ENCODE measurements around the gene APELA.
"Not testable (repeated sequence)": the region's sequence is repeated elsewhere in the genome, so short reads cannot be mapped to it uniquely, and the experiment has no call there.

The APELA gene, protein sequence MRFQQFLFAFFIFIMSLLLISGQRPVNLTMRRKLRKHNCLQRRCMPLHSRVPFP

DNA sequence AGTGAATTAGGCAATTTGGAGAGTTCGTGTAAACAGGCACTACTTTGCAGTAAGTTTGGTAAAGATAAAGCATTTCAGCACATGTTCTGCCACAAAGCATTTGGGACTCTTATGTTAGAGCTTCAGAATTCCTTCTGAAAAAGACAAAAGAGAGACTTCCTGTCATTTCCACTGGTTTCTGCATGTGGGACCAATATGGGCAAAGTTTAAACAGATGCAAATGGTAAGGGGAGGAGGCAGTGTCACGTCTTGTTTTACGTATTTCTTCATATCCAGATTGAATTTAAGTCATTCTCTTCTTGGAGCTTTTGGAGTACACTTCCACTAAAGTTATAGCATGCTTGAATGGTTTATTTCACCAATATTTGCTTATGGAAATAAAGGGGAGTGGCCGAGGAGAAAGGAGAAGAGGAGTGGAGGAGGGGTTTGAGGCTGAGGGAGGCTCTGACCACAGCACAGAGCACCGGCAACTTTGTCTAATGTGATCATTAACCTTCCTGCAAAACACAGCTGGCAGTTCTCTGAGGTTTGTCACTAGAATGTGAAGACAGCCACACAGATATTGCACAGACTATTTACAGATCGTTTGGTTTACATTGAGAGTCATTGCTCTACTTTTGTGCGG, at the start of gene APELA:
TSS of gene APELA (plus strand) at position 479 of the 625 bp plus-strand sequence. CDS start 154 bp downstream, outside the sequence.
- no peak for DNase-seq

GRCh38 chr4:164828955-164829354, 48.0 kb upstream of the APELA start:
- DNase-seq, result no peak

DNA sequence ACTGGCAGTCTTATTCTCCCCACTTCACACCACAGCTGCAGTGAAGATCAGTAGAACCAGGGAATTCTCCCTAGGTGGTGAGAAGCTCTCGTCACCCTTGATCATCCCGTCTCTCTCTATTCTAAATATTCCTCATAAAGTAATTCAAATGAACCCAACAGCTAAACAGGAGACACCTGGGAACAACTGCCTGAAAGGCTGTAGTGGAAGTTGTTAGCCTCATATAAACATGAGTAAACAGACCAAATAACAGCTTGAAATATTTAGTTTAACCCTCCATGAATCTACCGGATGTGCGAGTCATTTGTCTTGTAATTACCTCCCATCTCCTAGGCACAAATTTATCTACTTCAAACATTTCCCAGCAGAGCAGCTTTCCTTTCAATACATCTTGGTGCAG, 30.4 kb upstream of the APELA start:
- DNase-seq, result no peak

DNA sequence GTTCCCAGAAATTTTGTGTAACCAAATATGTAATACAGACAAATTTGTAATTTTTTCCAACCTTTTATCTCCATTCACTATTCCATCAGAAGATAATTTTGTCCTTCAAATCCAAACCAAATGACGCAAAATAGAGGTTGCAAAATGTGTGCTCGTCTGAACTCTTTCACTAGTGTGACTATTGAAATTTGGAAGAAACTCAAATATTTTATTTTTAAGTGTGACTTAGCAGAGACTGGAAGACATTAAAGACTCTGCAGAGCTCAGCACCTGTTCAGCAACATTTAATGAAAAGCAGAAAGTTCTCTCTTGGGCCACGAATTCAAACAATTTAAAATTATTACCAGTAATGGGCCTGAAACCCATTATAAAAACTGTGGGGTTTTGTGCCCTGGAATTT, 30.0 kb upstream of the APELA start:
- DNase-seq, result no peak

- no peak for DNase-seq
These were observed 28.9 kb upstream of the APELA start for GRCh38 chr4:164847967-164848649.

GRCh38 chr4:164856396-164856795, 20.6 kb upstream of the APELA start:
- no peak for DNase-seq

GRCh38 chr4:164866817-164867490, 10.0 kb upstream of the APELA start:
- no peak for DNase-seq

GRCh38 chr4:164871673-164872072, 5.3 kb upstream of the APELA start:
- DNase-seq, result no peak

DNA sequence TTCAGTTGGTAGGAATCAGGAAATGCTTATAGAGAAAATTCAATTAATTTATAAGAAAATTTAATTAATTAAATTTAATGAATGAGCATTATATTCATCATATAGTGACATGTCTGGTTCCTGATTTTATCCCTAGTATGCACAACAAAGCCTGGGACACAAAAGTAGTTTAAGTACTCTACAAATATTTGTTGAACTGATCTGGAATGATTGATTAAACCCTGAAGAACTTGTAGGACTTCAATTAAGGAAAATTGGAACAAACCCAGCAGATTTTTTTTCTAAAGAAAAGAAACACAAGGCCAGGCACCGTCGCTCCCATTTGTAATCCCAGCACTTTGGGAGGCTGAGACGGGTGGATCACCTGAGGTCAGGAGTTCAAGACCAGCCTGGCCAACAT, 4.5 kb upstream of the APELA start:
- no peak for DNase-seq

DNA sequence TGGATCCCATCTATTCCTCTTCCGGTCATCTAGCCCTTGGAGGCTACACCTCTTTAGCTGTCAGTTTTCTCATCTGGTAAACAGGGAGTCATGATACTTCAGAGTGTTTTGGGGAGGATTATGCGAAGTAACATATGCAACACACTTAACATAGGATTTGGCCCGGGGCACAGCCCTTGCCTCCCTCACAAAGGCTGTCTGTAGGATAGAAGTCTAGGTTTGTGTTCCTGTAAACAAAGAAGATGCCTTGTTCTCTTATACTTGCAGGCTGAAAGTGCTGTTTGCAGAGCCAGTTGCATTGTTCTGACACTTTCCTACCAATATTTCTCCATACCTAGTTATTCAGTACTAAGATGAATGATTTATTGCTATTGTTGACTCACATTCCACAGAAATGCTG, 2.2 kb upstream of the APELA start:
- DNase-seq, result no peak

DNA sequence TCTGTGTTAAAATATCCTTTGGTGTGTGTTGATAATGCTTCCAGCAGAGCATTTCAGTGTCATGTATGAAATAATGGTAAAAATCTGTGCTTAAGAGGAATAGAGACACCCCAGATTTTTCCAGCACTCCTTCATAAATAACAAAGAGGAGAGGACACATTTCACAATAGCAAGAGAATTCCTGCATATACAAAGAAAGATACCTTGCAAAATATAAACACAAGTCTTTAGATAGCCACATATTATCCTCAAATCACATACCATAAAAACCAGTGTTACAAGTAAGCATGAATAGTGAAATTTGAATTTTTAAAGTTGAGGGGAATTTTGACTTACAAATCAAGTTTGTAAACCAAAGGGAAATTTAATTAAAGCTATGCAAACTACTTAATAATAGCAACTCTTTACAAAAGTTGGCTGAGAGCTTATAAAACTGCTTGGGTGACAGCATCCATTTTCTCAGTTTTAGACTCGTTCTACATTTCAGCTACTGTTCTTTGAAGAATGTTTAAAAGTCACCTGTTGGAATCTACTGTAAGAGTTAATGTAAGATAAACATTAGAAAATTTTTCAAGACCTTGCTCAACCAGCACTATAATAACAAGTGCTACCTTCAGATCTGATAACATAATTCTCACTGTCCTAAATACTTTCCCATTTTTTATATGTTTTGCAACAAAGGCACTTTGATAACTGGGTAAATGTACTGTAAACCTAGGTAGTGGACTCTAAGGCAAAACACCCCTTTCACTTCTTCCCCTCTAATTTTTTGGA, 3.7 kb downstream of the APELA start:
- DNase-seq, result no peak

DNA sequence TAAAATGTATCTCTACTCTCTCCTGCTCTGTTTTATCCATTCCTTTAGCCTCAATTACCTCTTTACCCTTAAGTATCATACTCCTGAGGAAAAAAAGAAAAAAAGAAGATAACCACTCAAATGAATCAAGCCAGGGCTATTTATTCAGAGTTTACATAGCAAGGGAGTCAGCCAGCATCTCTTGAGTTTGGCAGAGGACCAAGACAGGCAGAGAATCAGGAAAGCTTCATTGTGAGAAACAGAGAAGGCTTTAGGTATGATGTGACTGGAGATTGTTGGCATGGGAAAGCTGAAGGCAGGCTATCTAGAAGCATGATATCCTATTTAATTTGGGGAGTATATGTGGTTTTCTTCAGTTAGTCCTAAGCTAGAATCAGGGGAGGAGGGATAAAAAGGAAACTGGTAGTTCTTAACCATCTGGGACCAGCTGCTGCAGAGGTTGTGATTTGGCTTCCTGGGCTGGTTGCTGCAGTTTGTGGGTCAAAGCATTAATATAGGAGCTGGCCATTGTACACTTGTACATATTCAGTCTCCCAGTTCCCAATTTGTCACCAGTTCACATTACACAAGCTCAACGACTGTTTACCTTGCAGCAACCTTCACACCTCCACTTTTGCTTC, 11.2 kb downstream of the APELA start:
- no peak for DNase-seq

GRCh38 chr4:164890691-164891090, 13.7 kb downstream of the APELA start:
- no peak for DNase-seq

DNA sequence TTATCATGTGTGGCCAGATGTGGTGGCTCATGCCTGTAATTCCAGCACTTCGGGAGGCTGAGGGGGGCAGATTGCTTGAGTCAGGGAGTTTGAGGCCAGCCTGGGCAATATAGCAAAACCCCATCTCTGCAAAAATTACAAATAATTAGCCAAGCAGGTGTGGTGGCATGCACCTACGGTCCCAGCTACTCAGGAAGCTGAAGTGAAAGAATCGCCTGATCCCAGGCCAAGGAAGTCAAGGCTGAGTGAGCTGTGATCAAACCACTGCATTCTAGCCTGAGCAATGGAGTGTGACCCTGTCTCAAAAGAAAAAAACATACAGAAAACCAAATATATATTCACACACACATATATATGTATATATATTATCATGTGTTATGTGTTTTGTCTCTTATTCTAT, 15.0 kb downstream of the APELA start:
- DNase-seq, result no peak

- no peak for DNase-seq
These were observed 17.7 kb downstream of the APELA start for GRCh38 chr4:164894702-164895101.

GRCh38 chr4:164902608-164903007, 25.6 kb downstream of the APELA start:
- DNase-seq, result no peak

- no peak for DNase-seq
These were observed 27.4 kb downstream of the APELA start for GRCh38 chr4:164904336-164904735.

DNA sequence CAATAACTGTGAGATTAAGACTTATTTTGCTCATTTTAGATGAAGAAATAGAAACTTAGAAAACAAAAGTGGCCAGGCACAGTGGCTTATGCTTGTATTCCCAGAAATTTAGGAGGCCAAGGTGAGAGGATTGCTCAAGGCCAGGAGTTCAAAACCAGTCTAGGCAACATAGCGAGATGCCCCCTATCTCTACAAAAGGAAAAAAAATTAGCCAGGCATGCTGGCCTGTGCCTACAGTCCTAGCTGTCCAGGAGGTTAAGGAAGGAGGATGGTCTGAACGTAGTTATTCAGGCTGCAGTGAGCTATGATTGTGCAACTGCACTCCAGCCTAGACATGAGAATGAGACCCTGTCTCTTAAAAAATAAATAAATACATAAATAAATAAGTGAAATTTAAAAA, 28.0 kb downstream of the APELA start:
- DNase-seq, result no peak

- DNase-seq, result no peak
These were observed 29.4 kb downstream of the APELA start for GRCh38 chr4:164906368-164906767.

GRCh38 chr4:164913506-164913905, 36.5 kb downstream of the APELA start:
- DNase-seq, result not testable (repeated sequence)

- no peak for DNase-seq
These were observed 42.0 kb downstream of the APELA start for GRCh38 chr4:164918956-164919355.

DNA sequence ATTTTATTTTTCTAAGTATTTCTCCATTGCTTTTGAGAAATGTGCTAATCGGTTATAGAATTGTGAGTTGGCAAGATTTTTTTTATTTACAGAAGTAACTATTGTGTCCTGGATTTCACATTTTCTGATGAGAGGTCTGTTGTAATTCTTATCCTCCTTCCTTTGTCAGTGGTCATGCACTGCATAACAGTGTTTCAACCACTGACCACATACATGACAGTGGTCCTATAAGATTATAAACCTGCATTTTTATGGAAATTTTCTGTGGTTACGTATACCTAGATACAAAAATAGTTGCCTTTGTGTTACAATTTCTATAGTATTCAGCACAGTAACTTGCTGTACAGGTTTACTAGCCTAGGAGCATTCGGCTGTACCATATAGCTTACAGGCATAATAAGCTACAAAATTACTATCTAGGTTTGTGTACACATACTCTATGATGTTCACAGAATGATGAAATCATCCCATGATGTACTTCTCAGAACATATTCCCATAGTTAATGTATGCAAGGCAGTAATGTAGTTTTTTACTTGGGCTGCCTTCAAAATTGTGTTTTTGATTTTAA, 47.8 kb downstream of the APELA start:
- no peak for DNase-seq

DNA sequence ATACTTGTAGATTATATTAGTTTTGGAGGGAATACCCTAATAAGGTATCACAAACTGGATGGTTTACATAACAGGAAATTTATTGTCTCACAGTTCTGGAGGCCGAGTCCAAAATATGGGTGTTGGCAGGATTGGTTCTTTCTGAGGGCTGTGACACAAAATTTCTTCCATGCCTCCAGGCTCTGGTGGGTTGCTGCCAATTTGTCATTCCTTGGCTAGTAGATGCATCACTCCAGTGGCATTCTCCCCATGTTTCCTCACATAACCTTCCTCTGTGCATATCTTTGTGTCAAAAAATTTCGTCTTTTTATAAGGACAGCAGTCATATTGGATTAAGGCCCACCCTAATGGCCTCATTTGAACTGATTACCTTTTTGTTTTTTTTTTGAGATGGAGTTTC, 49.3 kb downstream of the APELA start:
- DNase-seq, result no peak

Data from DMS 273 treated with DMSO at 0.1 percent for 48 hours (cell line).